ENCODE measurements around the gene CCDC24. TPM values are rescaled to one million over a fixed set of nuclear protein-coding genes. Genes with fewer than 3 reads are reported as not detected.
A peak's percentile ranks its signal among the peaks of the same experiment; 100 is the strongest.

Gene CCDC24
- total and polyA plus RNA-seq, 2 of the 13 experiments (the other 11 are each of a cell fraction or from before 2014, with no cell fraction given), result 1.4 to 2.9 TPM

- peak; percentile 53; the same call in 1 of the 2 replicates for TF ChIP-seq ZFP37 (CRISPR knock-in tag; IDR thresholded peaks at IDR 0.05; ENCODE audit: borderline replicate concordance)
- TF ChIP-seq, protein P1, sequence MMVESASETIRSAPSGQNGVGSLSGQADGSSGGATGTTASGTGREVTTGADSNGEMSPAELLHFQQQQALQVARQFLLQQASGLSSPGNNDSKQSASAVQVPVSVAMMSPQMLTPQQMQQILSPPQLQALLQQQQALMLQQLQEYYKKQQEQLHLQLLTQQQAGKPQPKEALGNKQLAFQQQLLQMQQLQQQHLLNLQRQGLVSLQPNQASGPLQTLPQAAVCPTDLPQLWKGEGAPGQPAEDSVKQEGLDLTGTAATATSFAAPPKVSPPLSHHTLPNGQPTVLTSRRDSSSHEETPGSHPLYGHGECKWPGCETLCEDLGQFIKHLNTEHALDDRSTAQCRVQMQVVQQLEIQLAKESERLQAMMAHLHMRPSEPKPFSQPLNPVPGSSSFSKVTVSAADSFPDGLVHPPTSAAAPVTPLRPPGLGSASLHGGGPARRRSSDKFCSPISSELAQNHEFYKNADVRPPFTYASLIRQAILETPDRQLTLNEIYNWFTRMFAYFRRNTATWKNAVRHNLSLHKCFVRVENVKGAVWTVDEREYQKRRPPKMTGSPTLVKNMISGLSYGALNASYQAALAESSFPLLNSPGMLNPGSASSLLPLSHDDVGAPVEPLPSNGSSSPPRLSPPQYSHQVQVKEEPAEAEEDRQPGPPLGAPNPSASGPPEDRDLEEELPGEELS (CRISPR knock-in tag; IDR thresholded peaks at IDR 0.05), result peak; percentile 34; the same call in 1 of the 2 replicates
- TF ChIP-seq PATZ1 (CRISPR knock-in tag; IDR thresholded peaks at IDR 0.05), result peak; percentile 30
- no peak for TF ChIP-seq KLF12 (CRISPR knock-in tag; IDR thresholded peaks at IDR 0.05; ENCODE audit: borderline replicate concordance)
- peak; percentile 90 for TF ChIP-seq ZNF652 (CRISPR knock-in tag; IDR thresholded peaks at IDR 0.05; ENCODE audit: borderline replicate concordance, low read depth)
- peak; percentile 64 for TF ChIP-seq SAP130 (CRISPR knock-in tag; IDR thresholded peaks at IDR 0.05; ENCODE audit: low read depth)
- TF ChIP-seq ZKSCAN8 (CRISPR knock-in tag; IDR thresholded peaks at IDR 0.05; ENCODE audit: borderline replicate concordance), result 0 out of 2 replicates have a peak, but pooled peaks have one; percentile 33
- TF ChIP-seq RBFOX2 (IDR thresholded peaks at IDR 0.05; ENCODE audit: low read depth, low read length), result 0 out of 2 replicates have a peak, but pooled peaks have one; percentile 43
- peak in 1 of 2 experiments; percentile 10; a peak in 1 of 4 replicates for TF ChIP-seq POLR2A (IDR thresholded peaks at IDR 0.05; ENCODE audit: insufficient read depth in 1 of 2, low read depth in 2 of 2, low read length in 2 of 2)
- TF ChIP-seq TP53 (CRISPR knock-in tag; conservative IDR thresholded peaks at IDR 0.05), result no peak
- TF ChIP-seq ASH2L (IDR thresholded peaks at IDR 0.05; ENCODE audit: insufficient read length, low read depth, low read length), result peak; percentile 50
- TF ChIP-seq LCORL (IDR thresholded peaks at IDR 0.05), result no peak
- TF ChIP-seq LCORL (CRISPR knock-in tag; IDR thresholded peaks at IDR 0.05), result peak; percentile 82; the same call in 1 of the 2 replicates
- TF ChIP-seq NBN (conservative IDR thresholded peaks at IDR 0.05), result no peak
- 0 out of 2 replicates have a peak, but pooled peaks have one; percentile 28 for TF ChIP-seq SIN3A (IDR thresholded peaks at IDR 0.05; ENCODE audit: borderline replicate concordance, low read depth, low read length)
- TF ChIP-seq ZNF263 (CRISPR knock-in tag; IDR thresholded peaks at IDR 0.05), result no peak
- TF ChIP-seq ARID4A (CRISPR knock-in tag; IDR thresholded peaks at IDR 0.05; ENCODE audit: borderline replicate concordance), result peak; percentile 37; the same call in 1 of the 2 replicates
- TF ChIP-seq ZNF703 (CRISPR knock-in tag; IDR thresholded peaks at IDR 0.05; ENCODE audit: borderline replicate concordance), result no peak
- TF ChIP-seq ZNF430 (CRISPR knock-in tag; IDR thresholded peaks at IDR 0.05), result 0 out of 2 replicates have a peak, but pooled peaks have one; percentile 55
- TF ChIP-seq ZFY (CRISPR knock-in tag; IDR thresholded peaks at IDR 0.05), result 0 out of 2 replicates have a peak, but pooled peaks have one; percentile 24
- TF ChIP-seq NFIC (IDR thresholded peaks at IDR 0.05; ENCODE audit: low read length), result 0 out of 2 replicates have a peak, but pooled peaks have one; percentile 20
Observed at GRCh38 chr1:43987159-43987902, 4.1 kb upstream of the CCDC24 start (continued).

Data from HepG2 (cell line).